ENCODE data around the gene C12orf75. TPM values are rescaled to one million over a fixed set of nuclear protein-coding genes. Genes with fewer than 3 reads are reported as not detected.
"Not testable (repeated sequence)": the region's sequence is repeated elsewhere in the genome, so short reads cannot be mapped to it uniquely, and the experiment has no call there.

C12orf75 gene
- total RNA-seq, 1 donor from 2014 or later = 131 TPM

GRCh38 chr12:105341010-105341409 is 10.5 kb downstream of the C12orf75 start:
- intact Hi-C loops (cut with DNase I) = no loop called here
- DNase-seq (ENCODE audit: extremely low spot score in 2 of 2) = no peak

GRCh38 chr12:105341620-105342019 is 11.1 kb downstream of the C12orf75 start:
- H3K4me1 ChIP-seq; H3K4me3 ChIP-seq; H3K36me3 ChIP-seq; intact Hi-C loops (cut with DNase I); DNase-seq (ENCODE audit: extremely low spot score in 2 of 2); H3K27me3 ChIP-seq; H3K9me3 ChIP-seq; H3K27ac ChIP-seq: not testable (repeated sequence)

More at GRCh38 chr12:105341010-105341409, 10.5 kb downstream of the C12orf75 start:
- peaks cover 5% of the 10 kb centered on the region for H3K9me3 ChIP-seq
- no peak overlapping the region for H3K27ac ChIP-seq
- no peaks in the 10 kb centered on the region for H3K4me1 ChIP-seq
- H3K27me3 ChIP-seq = no peaks in the 10 kb centered on the region
- no peaks in the 10 kb centered on the region for H3K36me3 ChIP-seq
- no peak overlapping the region for H3K4me3 ChIP-seq
- TF ChIP-seq POLR2A (IDR thresholded peaks at IDR 0.05) (no peak), CTCF (IDR thresholded peaks at IDR 0.05) (no peak), POLR2AphosphoS5 (IDR thresholded peaks at IDR 0.05; ENCODE audit: insufficient read depth in 1 of 2, low read depth in 1 of 2) (no peak)

- no peaks in the 10 kb centered on the region for H3K4me1 ChIP-seq
- DNase-seq (ENCODE audit: extremely low spot score in 2 of 2) = no peak
- peaks cover 5% of the 10 kb centered on the region for H3K9me3 ChIP-seq
- H3K27ac ChIP-seq = no peak overlapping the region
- H3K36me3 ChIP-seq = no peaks in the 10 kb centered on the region
- H3K4me3 ChIP-seq = no peak overlapping the region
- TF ChIP-seq CTCF (IDR thresholded peaks at IDR 0.05) = no peak
- no peak for TF ChIP-seq POLR2A (IDR thresholded peaks at IDR 0.05)
- no peak for TF ChIP-seq POLR2AphosphoS5 (IDR thresholded peaks at IDR 0.05; ENCODE audit: insufficient read depth in 1 of 2, low read depth in 1 of 2)
- no peaks in the 10 kb centered on the region for H3K27me3 ChIP-seq
- intact Hi-C loops (cut with DNase I) = no loop called here
These were observed 12.0 kb downstream of the C12orf75 start for GRCh38 chr12:105342464-105342863.

GRCh38 chr12:105343836-105344235 is 13.3 kb downstream of the C12orf75 start:
- Histone ChIP-seq H3K9me3 (peaks cover 5% of the 10 kb centered on the region), H3K27ac (no peak overlapping the region), H3K27me3 (no peaks in the 10 kb centered on the region), H3K4me1 (no peaks in the 10 kb centered on the region), H3K4me3 (no peak overlapping the region), H3K36me3 (no peaks in the 10 kb centered on the region)
- intact Hi-C loops (cut with DNase I) = no loop called here
- no peak for DNase-seq (ENCODE audit: extremely low spot score in 2 of 2)
- TF ChIP-seq POLR2AphosphoS5 (IDR thresholded peaks at IDR 0.05; ENCODE audit: insufficient read depth in 1 of 2, low read depth in 1 of 2) (no peak), POLR2A (IDR thresholded peaks at IDR 0.05) (no peak), CTCF (IDR thresholded peaks at IDR 0.05) (no peak)

GRCh38 chr12:105347499-105347898 is 17.0 kb downstream of the C12orf75 start:
- H3K4me1 ChIP-seq = peaks cover 8% of the 10 kb centered on the region
- no peak overlapping the region for H3K4me3 ChIP-seq
- H3K36me3 ChIP-seq = no peaks in the 10 kb centered on the region
- H3K27me3 ChIP-seq = no peaks in the 10 kb centered on the region
- no peaks in the 10 kb centered on the region for H3K9me3 ChIP-seq
- no peak overlapping the region for H3K27ac ChIP-seq
- intact Hi-C loops (cut with DNase I) = no loop called here
- DNase-seq (ENCODE audit: extremely low spot score in 2 of 2) = no peak
- TF ChIP-seq POLR2A (IDR thresholded peaks at IDR 0.05) = no peak
- no peak for TF ChIP-seq POLR2AphosphoS5 (IDR thresholded peaks at IDR 0.05; ENCODE audit: insufficient read depth in 1 of 2, low read depth in 1 of 2)
- TF ChIP-seq CTCF (IDR thresholded peaks at IDR 0.05) = no peak

GRCh38 chr12:105348142-105348541 is 17.7 kb downstream of the C12orf75 start:
- no peaks in the 10 kb centered on the region for H3K9me3 ChIP-seq
- H3K4me1 ChIP-seq = peaks cover 15% of the 10 kb centered on the region
- no peaks in the 10 kb centered on the region for H3K27me3 ChIP-seq
- H3K27ac ChIP-seq = no peak overlapping the region
- intact Hi-C loops (cut with DNase I) = no loop called here
- no peak overlapping the region for H3K4me3 ChIP-seq
- no peaks in the 10 kb centered on the region for H3K36me3 ChIP-seq
- no peak for DNase-seq (ENCODE audit: extremely low spot score in 2 of 2)
- TF ChIP-seq CTCF (IDR thresholded peaks at IDR 0.05) (no peak), POLR2A (IDR thresholded peaks at IDR 0.05) (no peak), POLR2AphosphoS5 (IDR thresholded peaks at IDR 0.05; ENCODE audit: insufficient read depth in 1 of 2, low read depth in 1 of 2) (no peak)
